Activated T-cell treated with anti-CD3 and anti-CD28 coated beads for 4 hours (primary cell): ENCODE measurements around the gene EIF4A3.
"Not testable (repeated sequence)": the region's sequence is repeated elsewhere in the genome, so short reads cannot be mapped to it uniquely, and the experiment has no call there.

Source experiments
- DNase-seq: peaks from one replicate; pipeline ENCODE4 v3.0.0-alpha.2; 2020

EIF4A3 gene

GRCh38 chr17:80097844-80098691 is 48.9 kb downstream of the EIF4A3 start:
- DNase-seq, result no peak

GRCh38 chr17:80097127-80097621 is 49.8 kb downstream of the EIF4A3 start:
- DNase-seq, result no peak

- DNase-seq, result no peak
Measured at GRCh38 chr17:80096561-80097021, 50.3 kb downstream of the EIF4A3 start.

GRCh38 chr17:80095844-80096475 is 51.0 kb downstream of the EIF4A3 start:
- DNase-seq, result no peak

GRCh38 chr17:80095038-80095843 is 51.7 kb downstream of the EIF4A3 start:
- DNase-seq, result no peak

GRCh38 chr17:80092959-80093358 is 54.0 kb downstream of the EIF4A3 start:
- DNase-seq, result no peak

GRCh38 chr17:80091376-80091775 is 55.6 kb downstream of the EIF4A3 start:
- DNase-seq, result no peak

- DNase-seq, result not testable (repeated sequence)
Measured at GRCh38 chr17:80090164-80090563, 56.8 kb downstream of the EIF4A3 start.

- DNase-seq, result no peak
Measured at GRCh38 chr17:80089762-80090161, 57.2 kb downstream of the EIF4A3 start.

- no peak for DNase-seq
Measured at GRCh38 chr17:80087346-80088265, 59.3 kb downstream of the EIF4A3 start.

GRCh38 chr17:80086616-80087015 is 60.3 kb downstream of the EIF4A3 start:
- no peak for DNase-seq

GRCh38 chr17:80086081-80086480 is 60.8 kb downstream of the EIF4A3 start:
- no peak for DNase-seq

GRCh38 chr17:80084773-80085172 is 62.2 kb downstream of the EIF4A3 start:
- no peak for DNase-seq
